Activated CD4-positive, alpha-beta T cell treated with anti-CD3 and anti-CD28 coated beads, Interleukin-2, Interleukin-6, amounts not matched to agents 100 ng/mL and 50 ng/mL, durations not matched to agents 16 hours and 8 hours (primary cell): Measurements from ENCODE around the gene SLC25A43.
A peak's percentile ranks its signal among the peaks of the same experiment; 100 is the strongest.
"Not testable (repeated sequence)": the region's sequence is repeated elsewhere in the genome, so short reads cannot be mapped to it uniquely, and the experiment has no call there.

Experiments used
- DNase-seq: peaks from one replicate; pipeline ENCODE4 v3.0.0-alpha.2; 2020

SLC25A43 gene

DNA sequence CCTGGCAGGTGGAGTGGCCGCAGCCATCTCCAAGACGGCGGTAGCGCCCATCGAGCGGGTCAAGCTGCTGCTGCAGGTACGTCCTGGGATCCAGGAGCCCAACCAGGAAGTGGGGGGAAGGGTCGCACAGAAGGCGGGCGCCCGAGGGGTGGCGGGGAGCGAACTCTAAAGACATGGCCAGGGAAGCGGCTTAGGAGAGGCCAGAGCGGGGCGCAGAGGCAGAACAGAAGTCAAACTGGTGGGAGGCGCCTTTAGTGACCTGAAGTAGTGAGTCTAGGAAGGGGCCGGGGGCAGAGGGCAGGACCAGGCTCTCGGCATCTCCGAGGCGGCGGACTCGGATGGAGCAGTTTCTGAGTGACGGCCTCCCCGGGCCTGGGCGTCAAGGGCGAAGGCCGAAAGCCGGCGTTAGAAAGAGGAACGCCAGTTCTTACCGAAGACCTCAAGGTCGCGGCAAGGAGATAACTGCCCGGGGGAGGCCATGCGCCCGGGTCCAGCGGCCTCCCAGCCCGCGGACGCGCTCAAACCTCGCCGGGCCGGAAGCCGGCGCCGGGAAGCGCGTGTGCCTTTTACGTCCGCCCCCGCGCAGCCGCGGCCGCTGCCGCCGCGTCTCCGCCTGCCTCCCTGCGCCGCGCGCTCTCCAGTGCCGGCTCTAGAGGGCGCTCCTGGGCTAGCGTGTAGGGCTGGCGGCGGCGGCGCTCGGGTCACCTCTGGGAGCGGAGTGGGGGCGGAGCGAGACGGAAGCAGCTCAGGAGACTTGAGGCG lies 69.6 kb downstream of the SLC25A43 start:
- peak; percentile 91 for DNase-seq

DNA sequence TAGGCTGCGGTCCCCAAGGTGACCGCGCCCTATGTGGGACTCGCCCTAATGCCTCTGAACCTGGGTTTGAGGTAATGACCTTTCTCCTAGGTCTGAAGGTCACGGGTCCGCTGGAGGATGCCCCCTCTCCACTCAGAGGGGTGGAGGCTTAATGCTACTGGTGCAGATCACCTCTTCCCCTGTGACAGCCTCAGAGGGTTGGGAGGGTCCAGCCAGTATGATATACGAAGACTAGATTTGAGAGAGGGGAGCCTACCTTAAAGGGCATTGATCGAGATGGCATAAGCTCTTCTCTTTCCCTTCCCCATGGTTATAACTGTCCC lies 70.1 kb downstream of the SLC25A43 start:
- no peak for DNase-seq

DNA sequence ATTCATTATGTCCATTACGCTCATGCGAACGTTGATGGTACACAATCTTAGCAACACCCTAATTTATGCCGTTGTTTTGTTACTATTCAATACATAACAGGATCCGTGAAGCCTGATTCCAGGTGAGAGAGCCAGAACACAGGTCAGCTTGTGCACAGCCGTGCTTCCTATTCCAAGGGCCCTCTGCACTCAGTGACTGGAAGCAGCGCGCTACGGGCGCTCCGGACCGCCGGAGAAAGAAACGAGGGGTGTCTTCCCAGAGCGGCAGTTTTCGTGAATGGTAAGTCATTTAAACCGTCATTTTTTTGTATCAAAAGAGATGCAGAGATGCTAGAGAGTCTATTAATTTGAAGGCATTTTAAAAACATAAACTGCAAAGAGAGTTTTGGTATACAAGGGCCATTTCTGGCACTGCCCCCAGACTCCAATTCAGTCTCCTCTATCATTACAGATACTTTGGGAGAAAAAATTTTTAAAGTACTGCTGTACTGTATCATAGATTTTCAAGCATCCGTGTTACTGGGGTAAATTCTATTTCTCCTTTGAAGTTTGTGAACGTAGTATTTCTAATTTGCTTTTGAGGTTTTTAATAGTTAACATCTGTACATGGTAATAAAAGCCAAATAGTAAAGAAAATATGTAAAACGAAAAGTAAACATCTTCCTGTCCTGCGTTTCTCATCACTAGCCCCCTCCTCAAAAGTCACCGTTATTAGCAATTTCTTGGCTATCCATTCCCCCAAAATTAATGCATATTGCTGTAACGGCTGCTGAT lies 75.7 kb downstream of the SLC25A43 start:
- DNase-seq: no peak

DNA sequence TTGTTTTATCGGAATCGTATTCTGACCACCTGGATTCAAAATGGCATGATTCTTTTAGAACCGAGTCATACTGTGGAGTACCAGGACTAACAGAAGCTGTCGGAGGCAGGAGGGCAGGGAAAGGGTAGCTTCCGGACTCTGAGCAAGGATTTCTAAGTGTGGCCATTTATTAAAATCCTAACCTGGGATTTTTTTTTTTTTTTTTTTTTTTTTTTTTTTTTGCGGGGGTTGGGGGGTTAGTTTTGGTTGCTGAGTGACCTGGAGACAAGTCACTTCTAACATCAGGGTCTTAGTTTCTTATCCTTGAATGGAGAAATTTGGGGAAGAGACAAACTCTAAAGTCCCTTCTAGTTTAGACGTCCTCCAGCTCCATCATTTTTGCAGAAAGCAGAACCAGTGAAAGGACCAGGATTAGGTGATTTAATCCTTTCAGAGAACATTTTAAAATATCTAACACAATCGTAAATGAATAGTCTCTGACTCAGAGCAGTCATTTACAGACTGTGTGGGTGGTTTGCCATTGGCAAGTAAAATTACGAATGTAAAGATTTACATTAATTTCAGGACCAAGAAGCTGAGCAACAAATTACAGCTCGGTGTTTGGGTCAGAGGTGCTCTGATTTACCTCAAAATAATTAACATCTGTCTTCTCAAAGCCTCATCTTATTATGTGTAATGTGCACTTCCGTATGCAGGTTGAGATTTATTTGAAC lies 76.4 kb downstream of the SLC25A43 start:
- peak; percentile 22 for DNase-seq

DNA sequence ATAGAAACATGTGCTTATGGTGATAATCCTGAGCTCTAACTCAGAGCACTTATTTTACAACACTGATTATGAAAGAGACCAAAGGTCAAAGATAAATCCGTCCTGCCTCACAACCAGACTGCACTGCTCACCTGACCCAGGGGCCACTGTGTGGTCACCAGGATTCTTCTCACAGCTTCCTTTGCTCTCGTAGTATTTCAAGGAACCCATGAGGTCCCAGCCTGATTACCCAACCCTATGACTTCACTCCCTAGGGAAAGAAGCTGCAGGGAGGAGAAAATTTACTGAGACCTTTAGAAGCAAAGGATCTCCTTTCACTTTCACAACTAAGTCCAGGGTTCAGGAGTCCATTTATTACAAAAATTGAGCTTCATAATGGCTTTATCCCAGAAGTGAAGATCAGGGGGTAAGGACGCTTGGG lies 78.7 kb downstream of the SLC25A43 start:
- DNase-seq: no peak

DNA sequence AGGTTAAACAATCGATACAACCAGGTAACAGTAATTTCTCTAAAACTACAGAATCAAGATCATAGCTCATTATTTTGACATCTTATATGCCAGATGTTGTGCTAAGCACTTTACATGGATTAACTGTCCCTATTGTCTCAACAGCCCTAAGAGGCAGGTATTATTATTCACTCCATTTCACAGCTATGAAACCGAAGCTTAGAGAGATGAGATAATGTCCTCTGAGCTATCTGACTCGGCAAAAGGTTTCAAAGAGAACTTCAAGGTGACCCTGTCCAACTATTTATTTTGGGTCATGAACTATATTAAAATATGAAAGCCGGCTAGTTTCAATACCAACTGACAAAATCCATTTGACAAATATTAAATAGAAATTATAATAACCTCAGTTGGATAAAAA lies 79.4 kb downstream of the SLC25A43 start:
- no peak for DNase-seq

DNA sequence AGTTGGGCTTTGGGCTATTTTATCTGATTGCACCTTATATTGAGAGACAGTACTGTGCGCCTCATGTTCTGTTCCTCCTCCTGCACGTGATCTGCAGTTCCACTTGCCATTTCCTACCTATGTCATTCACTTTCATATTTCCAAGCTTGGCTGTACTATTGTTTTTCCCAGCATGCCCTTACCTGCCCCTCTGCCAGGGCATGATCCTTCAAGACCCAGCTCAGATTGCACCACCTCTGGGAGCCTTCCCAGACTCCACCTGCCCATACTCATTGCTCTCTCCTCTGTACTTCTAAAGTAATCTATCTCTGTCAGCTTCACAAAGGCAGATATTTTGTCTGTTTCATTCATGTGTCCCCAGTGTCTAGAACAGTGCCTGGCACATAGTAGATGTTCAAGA lies 80.7 kb downstream of the SLC25A43 start:
- no peak for DNase-seq

DNA sequence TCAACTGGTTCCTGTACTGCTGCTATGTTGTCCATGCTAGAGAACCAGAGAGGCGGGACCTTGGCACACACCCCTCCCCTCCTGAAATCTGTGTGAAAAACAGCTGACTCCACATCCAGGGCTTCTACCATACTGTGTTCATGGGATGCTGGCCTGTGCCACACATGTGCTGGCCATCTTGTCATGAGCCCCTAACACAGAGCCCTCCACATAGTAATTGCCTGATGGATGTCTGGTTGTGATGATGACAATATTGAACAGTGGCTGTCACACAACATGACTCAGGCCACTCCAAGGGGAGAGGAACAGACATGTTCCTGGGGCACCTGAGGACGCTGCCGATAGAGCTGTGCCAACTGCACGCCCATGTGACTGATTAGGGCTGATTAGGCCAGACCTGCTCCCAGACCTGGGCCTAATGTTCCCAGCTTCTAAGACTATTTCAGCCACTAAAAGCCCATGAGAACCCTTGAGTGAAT lies 82.2 kb downstream of the SLC25A43 start:
- DNase-seq: no peak

DNA sequence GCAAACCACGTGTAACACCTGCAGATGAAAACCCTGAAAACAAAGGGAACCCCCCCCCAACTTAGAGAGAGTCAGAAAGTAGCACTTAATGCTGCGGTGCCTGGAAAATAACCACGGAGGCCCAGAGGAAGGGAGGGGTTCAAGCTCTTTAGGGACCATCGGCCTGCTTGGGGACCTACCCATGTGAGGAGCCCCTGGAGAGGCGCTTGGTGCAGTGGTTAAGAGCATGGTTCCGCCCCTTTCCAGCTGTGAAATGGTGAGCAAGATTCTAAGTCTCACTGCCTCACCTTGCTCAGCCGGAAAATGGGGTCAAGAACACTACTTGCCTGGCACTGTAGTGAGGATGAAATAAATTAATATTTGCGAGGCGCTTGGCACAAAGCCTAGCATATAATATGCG lies 82.9 kb downstream of the SLC25A43 start:
- no peak for DNase-seq

DNA sequence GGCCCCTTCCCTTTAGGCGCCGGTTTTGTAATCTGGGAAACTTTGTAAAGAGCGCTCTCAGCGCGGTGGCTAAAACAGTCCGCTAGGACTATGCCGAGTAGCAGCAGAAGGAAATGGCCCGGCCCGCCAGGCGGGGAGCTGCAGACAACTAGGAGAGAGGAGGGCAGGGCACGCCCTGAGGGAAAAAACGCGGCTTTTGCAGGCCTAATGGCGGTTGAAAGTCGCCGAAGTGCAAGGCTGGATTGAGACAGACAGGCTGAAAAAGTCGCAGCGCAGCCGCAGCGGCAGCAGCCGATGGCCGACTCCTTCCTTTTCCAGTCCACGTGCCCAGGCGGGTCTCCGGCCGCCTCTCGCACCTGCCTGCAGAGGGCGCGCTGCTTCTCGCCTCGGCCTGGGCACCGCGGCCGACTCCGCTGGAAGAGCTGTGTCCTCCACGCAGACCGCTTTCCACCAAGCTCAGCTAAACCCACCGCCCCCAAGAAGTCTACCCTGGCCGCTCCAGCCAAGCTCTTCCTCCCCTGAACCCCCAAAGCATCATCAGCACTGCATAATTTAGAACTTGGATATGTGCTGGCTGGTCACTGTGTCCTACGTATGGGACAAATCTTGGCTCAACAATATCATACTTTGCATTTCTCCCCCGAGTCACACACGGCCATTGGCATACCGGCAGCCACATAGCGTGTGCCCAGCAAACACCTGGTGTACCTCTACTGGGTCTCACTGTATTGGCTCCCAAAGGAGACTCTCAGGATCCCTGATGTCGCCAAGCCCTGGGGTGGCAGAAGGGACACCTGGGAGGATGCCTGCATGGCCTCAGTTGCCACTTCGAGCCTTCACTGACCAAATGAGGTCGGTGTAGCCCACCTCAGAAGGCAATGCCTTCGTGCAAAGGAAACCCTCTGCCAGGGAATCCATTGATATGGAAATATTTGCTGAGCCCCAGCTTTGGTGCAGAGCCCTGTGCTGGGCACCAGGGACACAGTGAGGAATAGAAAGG lies 83.6 kb downstream of the SLC25A43 start:
- peak; percentile 78 for DNase-seq

DNA sequence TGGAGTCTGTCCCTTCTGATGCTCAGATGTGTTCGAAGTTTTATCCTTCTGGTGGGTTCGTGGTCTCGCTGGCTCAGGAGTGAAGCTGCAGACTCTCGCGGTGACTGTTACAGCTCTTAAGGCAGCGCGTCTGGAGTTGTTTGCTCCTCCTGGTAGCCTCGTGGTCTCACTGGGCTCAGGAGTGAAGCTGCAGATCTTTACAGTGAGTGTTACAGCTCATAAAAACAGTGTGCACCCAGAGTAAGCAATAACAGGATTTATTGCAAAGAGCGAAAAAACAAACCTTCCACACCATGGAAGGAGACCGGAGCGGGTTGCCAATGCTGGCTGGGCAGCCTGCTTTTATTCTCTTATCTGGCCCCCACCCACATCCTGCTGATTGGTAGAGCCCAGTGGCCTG lies 87.6 kb downstream of the SLC25A43 start:
- no peak for DNase-seq

DNA sequence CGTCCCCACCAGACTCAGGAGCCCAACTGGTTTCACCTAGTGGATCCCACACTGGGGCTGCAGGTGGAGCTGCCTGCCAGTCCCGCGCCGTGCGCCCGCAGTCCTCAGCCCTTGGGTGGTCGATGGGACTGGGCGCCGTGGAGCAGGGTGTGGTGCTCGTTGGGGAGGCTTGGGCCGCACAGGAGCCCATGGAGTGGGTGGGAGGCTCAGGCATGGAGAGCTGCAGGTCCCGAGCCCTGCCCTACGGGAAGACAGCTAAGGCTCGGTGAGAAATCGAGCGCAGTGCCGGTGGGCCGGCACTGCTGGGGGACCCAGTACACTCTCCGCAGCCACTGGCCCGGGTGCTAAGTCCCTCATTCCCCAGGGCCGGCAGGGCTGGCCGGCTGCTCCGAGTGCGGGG lies 88.6 kb downstream of the SLC25A43 start:
- DNase-seq: not testable (repeated sequence)

DNA sequence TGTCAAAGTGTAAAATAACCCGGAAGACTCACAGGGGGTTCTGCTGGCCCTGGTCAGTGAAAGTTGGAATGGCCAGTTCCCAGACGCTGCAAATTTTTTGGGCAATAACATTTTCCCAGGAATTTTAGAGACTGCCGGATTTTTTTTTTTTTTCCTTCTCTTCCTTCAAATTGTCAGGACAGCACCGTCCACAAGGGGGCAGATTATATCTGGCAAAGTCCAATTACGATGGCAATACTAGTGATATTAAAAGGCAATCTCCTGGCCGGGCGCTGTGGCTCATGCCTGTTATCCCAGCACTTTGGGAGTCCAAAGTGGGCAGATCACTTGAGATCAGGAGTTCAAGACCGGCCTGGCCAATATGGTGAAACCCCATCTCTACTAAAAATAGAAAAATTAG lies 89.6 kb downstream of the SLC25A43 start:
- DNase-seq: peak; percentile 45

DNA sequence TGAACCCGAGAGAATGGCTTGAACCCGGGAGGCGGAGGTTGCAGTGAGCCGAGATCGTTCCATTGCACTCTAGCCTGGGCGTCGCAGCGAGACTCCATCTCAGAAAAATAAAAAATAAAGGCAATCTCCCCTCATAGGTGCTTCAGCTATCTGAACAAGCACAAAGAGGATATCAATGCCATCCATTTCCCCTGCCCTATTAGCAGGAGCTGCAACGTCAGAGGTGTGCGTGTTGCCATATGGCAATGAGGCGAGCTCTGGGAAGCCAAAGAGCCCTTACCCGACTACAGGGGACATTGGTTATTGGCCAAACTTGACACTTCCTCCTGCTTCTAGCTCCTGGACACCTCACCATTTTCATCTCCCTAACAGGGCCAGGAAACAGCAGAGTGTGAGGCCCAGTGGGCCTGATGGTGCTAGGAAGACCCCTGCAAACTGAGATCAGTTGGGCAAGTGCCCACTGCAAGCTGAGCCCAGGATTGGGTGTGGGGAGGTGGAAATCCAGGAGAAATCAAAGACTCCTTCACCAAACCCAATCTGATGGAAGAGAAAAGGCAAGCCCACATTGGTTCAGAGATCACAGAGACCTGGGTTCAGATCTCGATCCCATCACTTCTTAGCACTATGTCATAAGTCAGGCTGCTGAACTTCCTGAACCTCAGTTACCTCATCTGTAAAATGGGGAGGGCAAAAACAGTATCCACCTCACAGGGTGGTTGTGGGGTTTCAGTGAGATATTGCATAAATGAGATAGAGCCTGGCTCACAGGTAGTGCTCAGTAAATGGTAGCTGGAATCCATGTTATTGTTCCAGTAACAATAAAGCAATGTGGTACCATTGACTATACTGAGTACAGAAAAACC lies 90.3 kb downstream of the SLC25A43 start:
- no peak for DNase-seq

DNA sequence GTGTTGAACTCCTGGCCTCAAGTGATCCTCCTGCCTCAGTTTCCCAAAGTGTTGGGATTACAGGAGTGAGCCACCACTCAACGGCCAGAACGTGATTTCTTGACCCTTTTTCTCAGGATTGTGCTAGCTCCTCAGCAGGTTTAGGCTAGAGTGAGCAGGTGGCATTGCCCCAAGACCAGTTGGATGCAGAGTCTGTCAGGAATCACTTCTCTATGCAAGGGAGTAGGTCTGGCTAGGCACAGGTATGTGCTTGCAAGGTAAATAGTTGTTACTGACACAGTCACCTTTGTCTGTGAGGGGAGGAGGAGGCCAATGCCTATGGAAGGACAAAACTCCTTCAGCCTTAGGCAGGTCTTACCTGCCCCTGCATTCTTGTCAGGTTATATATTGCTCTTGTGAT lies 93.3 kb downstream of the SLC25A43 start:
- no peak for DNase-seq

DNA sequence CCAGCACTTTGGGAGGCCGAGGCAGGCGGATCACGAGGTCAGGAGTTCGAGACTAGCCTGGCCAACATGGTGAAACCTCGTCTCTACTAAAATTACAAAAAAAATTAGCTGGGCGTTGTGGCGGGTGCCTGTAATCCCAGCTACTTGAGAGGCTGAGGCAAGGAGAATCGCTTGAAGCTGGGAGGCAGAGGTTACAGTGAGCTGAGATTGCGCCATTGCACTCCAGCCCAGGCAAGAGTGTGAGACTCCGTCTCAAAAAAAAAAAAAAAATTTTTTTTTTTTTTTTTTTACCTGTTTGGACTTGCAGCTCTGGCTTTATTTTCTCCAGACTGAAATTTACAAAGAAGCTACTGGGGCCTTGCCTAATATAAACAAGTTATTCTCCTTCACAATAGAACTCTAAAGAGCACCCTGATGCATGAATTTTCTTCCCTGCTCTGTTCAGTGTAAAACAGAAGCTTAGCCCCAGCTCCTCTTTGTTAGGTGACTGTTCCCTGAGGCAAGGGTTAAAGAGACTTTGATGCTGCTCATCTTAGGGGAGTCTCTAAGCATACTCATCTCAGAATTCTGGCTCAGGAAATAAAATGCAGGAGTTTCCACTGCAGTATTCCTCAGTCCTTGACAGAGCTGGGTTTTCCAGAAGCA lies 94.8 kb downstream of the SLC25A43 start:
- not testable (repeated sequence) for DNase-seq

DNA sequence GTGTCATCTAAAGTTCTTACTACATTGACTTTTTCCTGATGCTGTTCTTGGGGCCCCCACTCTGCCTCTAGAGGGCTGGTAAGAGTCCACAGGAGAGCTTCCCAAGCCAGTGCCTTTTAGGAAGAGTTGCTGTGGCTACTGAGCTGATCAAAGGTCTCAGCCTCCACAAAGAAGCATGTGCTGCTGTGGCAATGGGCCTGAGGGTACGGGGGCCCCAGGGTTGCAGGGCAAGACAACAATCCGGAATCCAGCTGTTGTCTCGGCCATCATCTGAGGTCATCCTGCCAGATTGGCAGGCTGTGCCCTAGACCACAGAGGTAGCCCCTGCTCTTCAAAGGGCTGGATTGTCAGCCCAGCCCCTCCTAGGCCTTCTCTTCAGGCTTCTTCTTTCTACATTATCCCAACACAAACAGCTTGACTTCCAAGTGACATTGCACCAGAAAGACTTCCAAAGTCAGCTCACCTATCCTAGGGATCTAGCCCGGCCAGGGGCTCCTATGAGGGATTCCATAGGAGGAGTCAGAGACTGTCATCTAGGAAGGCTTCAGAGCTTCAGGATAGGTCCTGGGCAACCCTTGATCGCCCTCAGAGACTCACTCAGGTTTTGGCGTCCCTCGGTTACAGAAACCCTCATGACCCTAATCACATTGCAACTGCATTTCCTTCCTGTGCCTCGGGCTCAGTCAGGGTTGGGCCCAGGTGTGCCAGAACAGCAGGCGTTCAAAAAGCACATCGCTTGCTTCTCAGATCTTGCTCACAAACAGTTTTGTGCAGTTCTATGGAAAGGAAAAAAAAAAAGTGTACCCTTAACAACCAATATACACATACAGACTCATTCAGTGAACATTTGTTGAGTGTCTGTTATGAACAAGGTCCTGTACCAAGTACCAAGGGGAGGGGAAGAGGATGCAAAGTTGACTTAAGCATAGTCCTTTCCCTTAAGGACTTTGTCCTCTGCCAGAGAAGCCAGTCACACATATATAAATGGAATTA lies 96.9 kb downstream of the SLC25A43 start:
- no peak for DNase-seq

DNA sequence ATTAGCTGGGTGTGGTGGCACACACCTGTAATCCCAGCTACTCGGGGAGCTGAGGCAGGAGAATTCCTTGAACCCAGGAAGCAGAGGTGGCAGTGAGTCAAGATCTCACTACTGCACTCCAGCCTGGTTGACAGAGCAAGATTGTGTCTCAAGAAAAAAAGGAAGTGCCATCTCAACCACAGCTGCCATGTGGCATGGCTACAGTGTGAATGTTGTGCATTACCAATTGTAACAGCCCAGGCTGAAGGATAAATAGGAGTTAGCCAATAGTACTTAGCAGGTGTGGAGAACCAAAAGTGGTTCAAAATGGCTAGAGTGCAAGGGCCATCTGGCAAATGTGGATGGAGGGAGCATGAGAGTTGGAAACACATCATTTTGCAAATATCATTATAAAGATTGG lies 98.0 kb downstream of the SLC25A43 start:
- DNase-seq: no peak

DNA sequence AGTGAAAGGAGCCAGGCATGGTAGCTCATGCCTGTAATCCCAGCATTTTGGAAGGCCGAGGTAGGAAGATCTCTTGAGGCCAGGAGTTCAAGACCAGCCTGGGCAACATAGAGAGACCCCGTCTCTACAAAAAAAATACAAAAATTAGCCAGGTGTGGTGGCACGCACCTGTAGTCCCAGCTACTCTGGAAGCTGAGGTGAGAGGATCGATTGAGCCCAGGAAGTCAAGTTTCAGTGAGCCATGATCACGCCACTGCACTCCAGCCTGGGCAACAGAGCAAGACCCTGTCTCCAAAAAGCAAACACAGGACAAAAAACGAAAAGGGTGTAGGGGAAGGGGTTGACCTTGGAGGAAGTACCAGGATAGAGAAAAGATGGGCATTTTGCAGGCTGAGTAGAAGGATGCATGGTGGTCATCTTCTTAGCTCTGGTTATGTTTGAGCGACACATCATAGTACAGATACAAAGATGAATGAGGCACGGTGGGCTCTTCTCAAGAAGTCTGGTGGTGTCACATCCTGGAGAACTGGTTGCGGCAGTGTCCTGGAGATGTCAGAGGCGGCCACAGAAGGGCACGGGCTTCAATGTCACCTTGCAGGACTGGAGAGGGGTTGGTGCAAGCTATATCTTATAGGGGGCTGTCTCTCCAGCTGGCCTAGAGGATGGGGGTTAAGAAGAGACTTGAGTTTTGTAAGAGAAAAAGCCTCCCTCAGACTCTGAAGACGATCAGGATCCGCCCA lies 101.1 kb downstream of the SLC25A43 start:
- no peak for DNase-seq
